B cell (primary cell): Measurements from ENCODE around the gene RAP1GAP2.

Experiments used
- EZH2 ChIP-seq: IDR thresholded peaks from 2 replicates; pipeline ENCODE4 v1.6.1; 2012; ENCODE audit warnings: borderline replicate concordance, low read depth, mild to moderate bottlenecking, moderate library complexity, low read length; ENCODE audit not compliant: insufficient read depth, poor library complexity, severe bottlenecking
- TF ChIP-seq, protein P1 (sequence below): fragments of 200-600 bp; IDR thresholded peaks from one replicate; pipeline ENCODE4 v1.8.0; 2022; ENCODE audit warnings: antibody characterized with exemption, mild to moderate bottlenecking

DNA sequence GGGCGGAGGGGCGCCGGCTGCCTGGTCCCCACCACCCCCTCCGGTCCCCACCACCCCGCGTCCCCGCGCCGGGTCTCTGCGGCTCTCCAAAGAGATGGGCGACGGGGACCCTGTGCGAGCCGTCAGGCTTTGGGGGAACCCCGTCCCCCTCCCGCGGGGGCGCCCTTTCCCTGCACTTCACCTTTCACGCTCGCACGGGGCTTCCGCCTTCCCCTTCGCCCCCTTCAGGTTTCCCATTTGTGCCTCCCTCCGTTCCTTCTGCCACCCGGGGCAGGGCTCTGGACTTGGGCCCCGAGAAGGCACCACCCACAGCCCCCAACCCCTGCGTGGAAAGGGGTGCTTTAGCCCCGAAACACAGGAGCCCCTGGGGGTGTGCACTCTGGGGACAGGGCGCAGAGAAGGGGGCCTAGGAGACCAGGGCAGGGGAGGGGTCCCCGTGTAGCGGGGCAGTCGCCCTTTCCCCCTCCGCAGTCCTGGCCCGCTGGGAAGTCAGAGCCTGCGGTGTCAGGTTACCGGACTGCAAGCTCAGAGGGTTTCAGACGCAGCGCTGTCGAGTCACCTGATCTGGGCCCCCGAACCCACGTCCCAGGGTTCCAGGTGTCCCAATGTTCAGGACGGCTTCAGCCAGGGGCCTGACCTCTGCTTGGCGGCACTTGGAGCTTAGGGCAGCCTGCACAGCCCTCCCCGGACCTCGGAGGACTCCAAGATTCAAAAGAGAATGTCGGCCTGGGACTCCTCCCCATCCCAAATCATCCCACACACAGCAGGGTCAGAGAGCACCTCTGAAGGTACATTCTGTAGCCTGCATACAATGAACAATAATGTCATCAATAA, 40.1 kb upstream of the RAP1GAP2 start:
- TF ChIP-seq, protein P1, sequence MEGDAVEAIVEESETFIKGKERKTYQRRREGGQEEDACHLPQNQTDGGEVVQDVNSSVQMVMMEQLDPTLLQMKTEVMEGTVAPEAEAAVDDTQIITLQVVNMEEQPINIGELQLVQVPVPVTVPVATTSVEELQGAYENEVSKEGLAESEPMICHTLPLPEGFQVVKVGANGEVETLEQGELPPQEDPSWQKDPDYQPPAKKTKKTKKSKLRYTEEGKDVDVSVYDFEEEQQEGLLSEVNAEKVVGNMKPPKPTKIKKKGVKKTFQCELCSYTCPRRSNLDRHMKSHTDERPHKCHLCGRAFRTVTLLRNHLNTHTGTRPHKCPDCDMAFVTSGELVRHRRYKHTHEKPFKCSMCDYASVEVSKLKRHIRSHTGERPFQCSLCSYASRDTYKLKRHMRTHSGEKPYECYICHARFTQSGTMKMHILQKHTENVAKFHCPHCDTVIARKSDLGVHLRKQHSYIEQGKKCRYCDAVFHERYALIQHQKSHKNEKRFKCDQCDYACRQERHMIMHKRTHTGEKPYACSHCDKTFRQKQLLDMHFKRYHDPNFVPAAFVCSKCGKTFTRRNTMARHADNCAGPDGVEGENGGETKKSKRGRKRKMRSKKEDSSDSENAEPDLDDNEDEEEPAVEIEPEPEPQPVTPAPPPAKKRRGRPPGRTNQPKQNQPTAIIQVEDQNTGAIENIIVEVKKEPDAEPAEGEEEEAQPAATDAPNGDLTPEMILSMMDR: no peak
- no peak for TF ChIP-seq EZH2
